ENCODE data around the gene LETMD1. TPM values are rescaled to one million over a fixed set of nuclear protein-coding genes. Genes with fewer than 3 reads are reported as not detected.

LETMD1 gene
- total and polyA plus RNA-seq, 2 of the 8 experiments (the other 6 are each of a cell fraction or from before 2014, with no cell fraction given), result 39.4 to 65.3 TPM

DNA sequence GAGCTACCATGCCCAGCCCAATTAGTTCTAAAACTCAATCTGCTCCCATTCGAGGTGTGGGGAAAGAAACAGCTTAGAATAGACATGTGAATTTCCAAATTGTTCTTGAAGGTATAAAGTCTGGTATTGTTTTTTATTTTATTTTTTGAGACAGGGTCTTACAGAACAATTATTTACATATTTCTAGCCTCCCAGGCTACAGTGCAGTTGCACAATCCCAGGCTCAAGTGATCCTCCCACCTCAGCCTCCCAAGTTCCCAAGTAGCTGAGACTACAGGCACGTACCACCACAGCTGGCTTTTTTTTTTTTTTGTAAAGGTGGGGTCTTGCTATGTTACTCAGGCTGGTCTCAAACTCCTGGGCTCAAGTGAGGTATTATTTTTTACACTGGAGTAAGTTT, 28.2 kb upstream of the LETMD1 start:
- DNase-seq (ENCODE audit: low read depth in 1 of 2, low spot score in 2 of 2) (no peak), FAIRE-seq (no peak)
- Histone ChIP-seq H4K91ac (replicated peaks; ENCODE audit: insufficient read length, low read length) (no peak overlapping the region), H3K4me2 (ENCODE audit: insufficient read depth in 1 of 2, low read depth in 2 of 2, low read length in 2 of 2) (no peak overlapping the region), H3K79me2 (ENCODE audit: control insufficient read depth in 1 of 2, insufficient read depth in 2 of 2, low read length in 2 of 2) (peaks cover 15 to 87% of the 10 kb centered on the region in 2 experiments), H3K23me2 (ENCODE audit: low read depth, low read length) (peaks cover 1% of the 10 kb centered on the region; the same call in 1 of the 2 replicates), H3K4me1 (replicated peaks in 1 of 4; ENCODE audit: control insufficient read depth in 3 of 4, insufficient read depth in 4 of 4, low read length in 3 of 4) (peaks cover 2 to 5% (median 4%) of the 10 kb centered on the region in 4 experiments; a peak in 6 of 7 replicates), H2BK5ac (ENCODE audit: low read depth, low read length) (no peak overlapping the region), H3K9ac (replicated peaks in 1 of 4; ENCODE audit: extremely low read depth in 1 of 4, low read depth in 3 of 4, low read length in 3 of 4) (no peak overlapping the region), H3K36me3 (ENCODE audit: control insufficient read depth in 2 of 4, insufficient read depth in 4 of 4, low read length in 3 of 4) (no peaks in the 10 kb centered on the region), H2BK120ac (replicated peaks; ENCODE audit: low read depth, low read length) (no peak overlapping the region), H4K20me1 (replicated peaks in 1 of 2; ENCODE audit: control insufficient read depth in 1 of 2, insufficient read depth in 2 of 2, low read length in 2 of 2) (no peaks in the 10 kb centered on the region), H4K8ac (ENCODE audit: extremely low read depth, insufficient read depth, low read length) (no peak overlapping the region; the same call in 1 of the 2 replicates), H2BK20ac (ENCODE audit: low read length) (no peak overlapping the region), H3K18ac (ENCODE audit: extremely low read depth, low read length) (no peak overlapping the region), H2BK15ac (ENCODE audit: low read length) (no peak overlapping the region), H3K9me3 (ENCODE audit: insufficient read depth in 2 of 2, low read depth in 1 of 2, low read length in 1 of 2) (no peaks in the 10 kb centered on the region), H3K79me1 (ENCODE audit: low read depth, low read length) (peaks cover 4% of the 10 kb centered on the region; the same call in 1 of the 2 replicates), H2AK5ac (ENCODE audit: low read depth, low read length) (no peak overlapping the region), H3K23ac (ENCODE audit: insufficient read length) (no peak overlapping the region), H2BK12ac (ENCODE audit: low read depth, low read length) (no peak overlapping the region), H3K56ac (replicated peaks; ENCODE audit: insufficient read length, low read depth, low read length) (no peak overlapping the region), H3K27ac (ENCODE audit: low read depth, low read length) (no peak overlapping the region), H3K4me3 (ENCODE audit: extremely low read depth in 1 of 4, insufficient read depth in 2 of 4, low read depth in 3 of 4, low read length in 4 of 4) (no peak overlapping the region), H3K4ac (replicated peaks; ENCODE audit: insufficient read length, low read depth, low read length) (no peak overlapping the region), H2AFZ (ENCODE audit: low read length) (no peak overlapping the region), H3K27me3 (replicated peaks in 1 of 4; ENCODE audit: control insufficient read depth in 3 of 4, extremely low read depth in 1 of 4, insufficient read depth in 3 of 4, low read length in 3 of 4) (no peaks in the 10 kb centered on the region), H3K14ac (ENCODE audit: insufficient read length) (no peak overlapping the region), H4K5ac (ENCODE audit: insufficient read length, low read depth, low read length) (no peak overlapping the region)
- TF ChIP-seq KDM5A (IDR thresholded peaks at IDR 0.05; ENCODE audit: low read length) (no peak), GABPA (IDR thresholded peaks at IDR 0.05; ENCODE audit: borderline replicate concordance, insufficient read depth, low read length) (no peak), RNF2 (IDR thresholded peaks at IDR 0.05; ENCODE audit: borderline replicate concordance, low read depth, low read length, missing control alignments, poor library complexity, severe bottlenecking) (no peak), EP300 (IDR thresholded peaks at IDR 0.05; ENCODE audit: borderline replicate concordance in 1 of 2, low read depth in 2 of 2, low read length in 2 of 2) (no peak), BCL11A (IDR thresholded peaks at IDR 0.05; ENCODE audit: low read depth in 2 of 2, low read length in 2 of 2) (no peak), KDM1A (IDR thresholded peaks at IDR 0.05; ENCODE audit: borderline replicate concordance, low read length) (no peak)
- WGBS, 2 experiments (ENCODE audit: extremely low coverage in 1 of 2, insufficient coverage in 1 of 2, insufficient read length in 1 of 2, insufficient replicate concordance in 2 of 2, low coverage in 1 of 2, low lambda C conversion rate in 2 of 2, missing lambda C conversion rate in 1 of 2), result 90% methylated on average over 2 of the region's 2 CpGs; no CpG with 5 or more reads in 1 of the 2 experiments
- ChIA-PET POLR2A (ENCODE audit: partially characterized antibody) (interaction anchor here (0.9 to 1.0 kb wide), 3 partner anchors 11 to 49 kb away, joined by 3 to 5 read pairs (median 4); no protein-coding TSS in a partner anchor), CTCF (ENCODE audit: partially characterized antibody) (interaction anchor here (0.7 to 1.6 kb wide), 3 partner anchors 16 to 256 kb away, joined by 3 to 4 read pairs (median 3); partner anchors contain the start of gene ATF1)
